Smooth muscle cell (in vitro differentiated cells): Measurements from ENCODE around the gene PSME3IP1. TPM values are rescaled to one million over a fixed set of nuclear protein-coding genes. Genes with fewer than 3 reads are reported as not detected.
A peak's percentile ranks its signal among the peaks of the same experiment; 100 is the strongest.

Source experiments
- DNase-seq: peaks from one replicate; lab custom pipeline; 2025; ENCODE audit not compliant: unreplicated experiment; lab: John Stamatoyannopoulos, UW
- H2AFZ ChIP-seq: fragments of 200-600 bp; sonication (generic); 2 replicates; pipeline ENCODE4 v1.6.0; 2016; ENCODE audit warnings: antibody characterized with exemption, low read depth, mild to moderate bottlenecking
- H3F3A ChIP-seq: fragments of 200-600 bp; sonication (generic); 2 replicates; pipeline ENCODE4 v1.6.0; 2017; ENCODE audit warnings: antibody characterized with exemption, low read depth
- H3K27ac ChIP-seq: fragments of 200-600 bp; sonication (generic); 2 replicates; pipeline ENCODE4 v1.5.1; 2016; ENCODE audit warnings: low read depth, mild to moderate bottlenecking
- H3K27me3 ChIP-seq: fragments of 200-600 bp; sonication (generic); 2 replicates; pipeline ENCODE4 v1.6.1; 2016; ENCODE audit warnings: low read depth, mild to moderate bottlenecking
- H3K36me3 ChIP-seq: fragments of 200-600 bp; sonication (generic); 2 replicates; pipeline ENCODE4 v1.5.1; 2016; ENCODE audit warnings: low read depth
- H3K4me1 ChIP-seq: fragments of 200-600 bp; sonication (generic); 2 replicates; pipeline ENCODE4 v1.5.1; 2016; ENCODE audit warnings: low read depth
- H3K4me2 ChIP-seq: fragments of 200-600 bp; sonication (generic); 2 replicates; pipeline ENCODE4 v1.6.0; 2016; ENCODE audit warnings: mild to moderate bottlenecking
- H3K4me3 ChIP-seq: fragments of 200-600 bp; sonication (generic); 2 replicates; pipeline ENCODE4 v1.5.1; 2016; ENCODE audit warnings: mild to moderate bottlenecking
- H3K79me2 ChIP-seq: fragments of 200-600 bp; sonication (generic); 2 replicates; pipeline ENCODE4 v1.6.0; 2016; ENCODE audit warnings: low read depth, mild to moderate bottlenecking
- H3K9ac ChIP-seq: fragments of 200-600 bp; sonication (generic); 2 replicates; pipeline ENCODE4 v1.6.0; 2016; ENCODE audit warnings: low read depth
- H3K9me3 ChIP-seq: fragments of 200-600 bp; sonication (generic); replicated peaks from 2 replicates; pipeline ENCODE4 v1.5.1; 2016; ENCODE audit warnings: low read depth
- H4K20me1 ChIP-seq: fragments of 200-600 bp; sonication (generic); 2 replicates; pipeline ENCODE4 v1.6.0; 2016; ENCODE audit warnings: low read depth
- CTCF ChIP-seq: fragments of 200-600 bp; sonication (generic); IDR thresholded peaks from 2 replicates; pipeline ENCODE4 v1.5.1; 2017; ENCODE audit warnings: borderline replicate concordance, mild to moderate bottlenecking, antibody characterized with exemption; ENCODE audit not compliant: insufficient read depth, poor library complexity, severe bottlenecking
- WGBS: methylation state at CpG from one replicate; pipeline ENCODE4 v1.1.7; 2016; ENCODE audit warnings: low lambda C conversion rate; 5-methylcytosine and 5-hydroxymethylcytosine counted together
- polyA plus RNA-seq: library from polyadenylated mRNA; unstranded; fragments of >200 nt; fragmentation: Nextera tagmentation; extraction: Ambion mirVana; gene quantifications from 2 replicates; pipeline ENCODE4 v1.2.1, GENCODE V29; 2016
- total RNA-seq: library from RNA; depleted of rRNA; stranded (reverse); fragments of >200 nt; gene quantifications from 2 replicates; pipeline ENCODE4 v1.2.3, GENCODE V29; 2014

PSME3IP1 gene
- total and polyA plus RNA-seq, 2 experiments from 2014 or later: 58.1 to 104 TPM

GRCh38 chr16:57233944-57234706 lies 48.3 kb upstream of the PSME3IP1 start:
- no peaks in the 10 kb centered on the region for H3K4me1 ChIP-seq
- H4K20me1 ChIP-seq: peaks cover 3% of the 10 kb centered on the region
- 93% methylated on average over 9 of the region's 9 CpGs for WGBS
- peaks cover 33% of the 10 kb centered on the region for H3K36me3 ChIP-seq
- TF ChIP-seq CTCF: no peak
- H3K27me3 ChIP-seq: no peaks in the 10 kb centered on the region
- no peak overlapping the region for H3K4me3 ChIP-seq
- H2AFZ ChIP-seq: no peak overlapping the region
- H3K4me2 ChIP-seq: no peak overlapping the region
- no peaks in the 10 kb centered on the region for H3K79me2 ChIP-seq
- H3K9ac ChIP-seq: no peak overlapping the region
- H3K9me3 ChIP-seq: no peaks in the 10 kb centered on the region
- peaks cover 25% of the 10 kb centered on the region for H3F3A ChIP-seq
- DNase-seq: no peak
- peak overlapping the region; percentile 7 for H3K27ac ChIP-seq

GRCh38 chr16:57231821-57232350 lies 46.0 kb upstream of the PSME3IP1 start:
- H4K20me1 ChIP-seq: peaks cover 3% of the 10 kb centered on the region
- H3K4me2 ChIP-seq: no peak overlapping the region
- peaks cover 21% of the 10 kb centered on the region for H3K36me3 ChIP-seq
- no peaks in the 10 kb centered on the region for H3K9me3 ChIP-seq
- no peak overlapping the region for H3K9ac ChIP-seq
- H3K79me2 ChIP-seq: no peaks in the 10 kb centered on the region
- no peak for DNase-seq
- no peak overlapping the region for H3K4me3 ChIP-seq
- peak overlapping the region; percentile 58 for H3K27ac ChIP-seq
- H3K27me3 ChIP-seq: no peaks in the 10 kb centered on the region
- peaks cover 37% of the 10 kb centered on the region for H3F3A ChIP-seq
- TF ChIP-seq CTCF: no peak
- WGBS: 30% methylated on average over 3 of the region's 3 CpGs
- no peaks in the 10 kb centered on the region for H3K4me1 ChIP-seq
- H2AFZ ChIP-seq: no peak overlapping the region

- H3K79me2 ChIP-seq: no peaks in the 10 kb centered on the region
- WGBS: 10% methylated on average over 1 of the region's 1 CpG
- H4K20me1 ChIP-seq: no peaks in the 10 kb centered on the region
- H3K27ac ChIP-seq: peak overlapping the region; percentile 40
- H3K4me1 ChIP-seq: no peaks in the 10 kb centered on the region
- H3K4me3 ChIP-seq: no peak overlapping the region
- TF ChIP-seq CTCF: no peak
- peaks cover 10% of the 10 kb centered on the region for H3K36me3 ChIP-seq
- no peak overlapping the region for H3K9ac ChIP-seq
- no peak for DNase-seq
- H3K9me3 ChIP-seq: no peaks in the 10 kb centered on the region
- no peaks in the 10 kb centered on the region for H3K27me3 ChIP-seq
- H3F3A ChIP-seq: peaks cover 35% of the 10 kb centered on the region
- H3K4me2 ChIP-seq: no peak overlapping the region
- H2AFZ ChIP-seq: no peak overlapping the region
These were observed 43.2 kb upstream of the PSME3IP1 start for GRCh38 chr16:57229079-57229478.
